Stimulated activated CD8-positive, alpha-beta memory T cell treated with anti-CD3 and anti-CD28 coated beads, Interleukin-7, amount 100 ng/mL, for 48 hours (primary cell): ENCODE measurements around the gene ARHGEF28.

ENCODE experiments used
- DNase-seq, 2 donors: peaks; one replicate each; pipeline ENCODE4 v3.0.0-alpha.2; 2020; ENCODE audit warnings: low read depth in 1 of 2; ENCODE audit errors: extremely low read depth in 1 of 2

Gene ARHGEF28

GRCh38 chr5:73922224-73922623, 296.2 kb downstream of the ARHGEF28 start:
- no peak for DNase-seq

- no peak for DNase-seq
These were observed 297.0 kb downstream of the ARHGEF28 start for GRCh38 chr5:73922875-73923557.

- no peak for DNase-seq
These were observed 302.6 kb downstream of the ARHGEF28 start for GRCh38 chr5:73928476-73929070.

GRCh38 chr5:73935719-73936118, 309.7 kb downstream of the ARHGEF28 start:
- no peak for DNase-seq

- DNase-seq, result no peak
These were observed 312.4 kb downstream of the ARHGEF28 start for GRCh38 chr5:73938280-73938937.

- DNase-seq, result no peak
These were observed 312.9 kb downstream of the ARHGEF28 start for GRCh38 chr5:73938938-73939320.

GRCh38 chr5:73939557-73939956, 313.6 kb downstream of the ARHGEF28 start:
- DNase-seq, result no peak

- DNase-seq, result no peak
These were observed 314.0 kb downstream of the ARHGEF28 start for GRCh38 chr5:73940026-73940425.

- no peak for DNase-seq
These were observed 314.8 kb downstream of the ARHGEF28 start for GRCh38 chr5:73940801-73941200.

- DNase-seq, result no peak
These were observed 316.8 kb downstream of the ARHGEF28 start for GRCh38 chr5:73942783-73943182.

GRCh38 chr5:73943397-73943796, 317.4 kb downstream of the ARHGEF28 start:
- no peak for DNase-seq

- no peak for DNase-seq
These were observed 318.6 kb downstream of the ARHGEF28 start for GRCh38 chr5:73944581-73944980.

GRCh38 chr5:73945505-73945904, 319.5 kb downstream of the ARHGEF28 start:
- no peak for DNase-seq

GRCh38 chr5:73946278-73946677, 320.3 kb downstream of the ARHGEF28 start:
- no peak for DNase-seq

GRCh38 chr5:73946919-73947602, 321.1 kb downstream of the ARHGEF28 start:
- no peak for DNase-seq

GRCh38 chr5:73947906-73948640, 322.1 kb downstream of the ARHGEF28 start:
- no peak for DNase-seq

GRCh38 chr5:73948720-73949119, 322.7 kb downstream of the ARHGEF28 start:
- no peak for DNase-seq

- no peak for DNase-seq
These were observed 324.5 kb downstream of the ARHGEF28 start for GRCh38 chr5:73950441-73950873.

- DNase-seq, result no peak
These were observed 325.0 kb downstream of the ARHGEF28 start for GRCh38 chr5:73950912-73951430.

GRCh38 chr5:73952872-73953271, 326.9 kb downstream of the ARHGEF28 start:
- no peak for DNase-seq

- DNase-seq, result no peak
These were observed 328.4 kb downstream of the ARHGEF28 start for GRCh38 chr5:73954381-73954780.
